ENCODE results near the gene SOCS6.

Gene SOCS6

DNA sequence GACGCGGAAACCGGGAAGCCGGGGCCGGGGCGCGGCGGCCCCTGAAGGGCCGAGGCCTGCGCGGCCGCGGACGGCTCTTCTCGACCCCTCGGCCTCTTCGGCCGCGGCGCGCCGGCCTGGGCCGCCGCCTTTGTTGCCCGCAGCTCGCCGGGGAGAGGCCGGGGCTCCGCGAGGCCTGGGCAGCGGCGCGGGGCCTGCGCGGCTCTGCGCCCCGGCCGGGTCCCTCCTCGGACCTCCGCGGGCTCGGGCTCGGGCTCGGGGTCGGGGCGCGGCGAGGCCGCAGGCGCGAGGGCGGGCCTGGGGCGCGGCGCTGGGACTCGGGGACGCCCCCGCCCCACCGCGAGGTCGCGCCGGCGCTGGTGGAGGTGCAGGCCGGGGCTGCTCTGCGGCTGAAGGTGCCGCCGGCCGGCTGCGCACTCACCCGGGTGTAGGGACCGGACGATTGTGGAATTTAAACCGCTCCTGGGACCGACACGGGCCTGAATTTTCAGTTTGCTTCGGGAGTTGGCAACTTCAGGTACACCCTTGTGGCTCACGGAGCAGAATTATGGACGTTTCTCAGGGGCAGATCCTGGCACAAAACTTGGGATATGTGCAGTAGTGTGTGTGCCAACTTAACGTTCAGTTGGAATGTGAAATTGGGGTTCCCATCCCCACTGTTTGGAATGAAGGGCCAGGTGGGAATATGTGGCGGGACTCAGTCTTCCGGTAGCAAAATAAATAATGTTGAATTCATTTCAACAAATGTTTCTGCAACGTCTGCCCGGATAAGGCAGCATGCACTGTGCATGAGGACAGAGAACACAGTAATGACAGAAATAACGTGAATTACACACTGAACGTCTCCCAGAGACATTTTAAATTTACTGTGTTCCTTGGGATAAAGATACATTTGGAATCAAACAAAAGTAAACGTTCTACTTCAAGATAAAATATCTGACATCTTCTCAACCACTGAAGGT, 787 bp downstream of the SOCS6 start:
- DNase-seq, result peak; percentile 38

DNA sequence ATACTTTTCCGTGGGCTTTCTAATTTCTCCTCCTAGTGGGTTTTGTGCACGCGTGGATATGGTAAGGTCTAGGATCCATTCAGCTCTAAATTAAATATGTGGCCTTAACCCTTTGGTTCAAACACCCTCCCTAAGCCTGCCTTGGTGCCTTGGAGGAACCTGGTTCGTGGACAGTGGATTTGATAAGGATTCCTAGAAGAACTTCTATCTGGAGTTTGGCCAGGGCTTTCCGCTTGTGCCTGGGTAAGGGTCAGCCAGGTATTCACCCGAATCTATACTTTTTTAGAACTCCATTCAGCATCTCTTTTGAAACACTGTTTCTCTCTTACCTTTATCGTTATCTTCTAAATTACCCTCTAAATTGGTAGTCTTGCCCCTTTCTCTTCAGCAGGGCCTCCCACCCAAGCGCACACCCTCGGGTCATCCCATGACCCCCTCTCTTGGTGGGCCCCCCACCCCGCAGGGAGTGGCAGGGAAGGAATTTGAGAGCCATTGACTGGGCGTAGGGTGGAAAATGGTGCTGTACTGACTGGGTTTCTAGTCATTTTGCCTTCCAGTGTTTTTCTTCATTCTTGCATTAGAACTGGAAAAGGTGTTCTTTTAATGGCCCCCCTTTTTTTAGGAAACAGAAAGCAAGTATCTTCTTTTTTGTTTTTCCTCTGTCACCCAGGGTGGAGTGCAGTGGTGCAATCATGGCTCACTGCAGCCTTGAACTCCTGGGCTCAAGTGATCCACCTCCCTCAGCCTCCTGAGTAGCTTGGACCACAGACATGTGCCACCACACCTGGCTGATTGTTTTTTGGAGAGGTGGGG, 1.8 kb downstream of the SOCS6 start:
- DNase-seq, result no peak

GRCh38 chr18:70291295-70291574, 2.4 kb downstream of the SOCS6 start:
- no peak for DNase-seq

- no peak for DNase-seq
Measured at GRCh38 chr18:70292628-70293027, 3.8 kb downstream of the SOCS6 start.

DNA sequence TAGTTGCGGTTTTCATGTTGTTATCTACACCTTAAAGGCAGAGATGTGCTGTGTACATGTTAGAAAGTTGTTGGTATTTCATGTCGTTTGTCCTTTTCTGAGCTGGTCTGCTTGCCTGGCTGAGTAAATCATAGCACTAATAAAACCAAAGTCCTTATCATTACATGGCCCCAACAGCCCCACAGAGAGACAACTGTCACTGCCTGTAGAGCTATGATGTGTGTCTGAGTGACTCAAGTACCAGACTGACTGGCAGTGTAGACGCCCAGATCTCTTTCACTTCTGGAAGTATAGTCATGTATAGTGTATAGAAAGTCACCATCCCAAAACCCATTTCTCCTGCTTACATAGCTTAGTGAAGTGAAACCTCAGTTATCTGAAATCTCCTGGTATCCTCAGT, 4.3 kb downstream of the SOCS6 start:
- no peak for DNase-seq

DNA sequence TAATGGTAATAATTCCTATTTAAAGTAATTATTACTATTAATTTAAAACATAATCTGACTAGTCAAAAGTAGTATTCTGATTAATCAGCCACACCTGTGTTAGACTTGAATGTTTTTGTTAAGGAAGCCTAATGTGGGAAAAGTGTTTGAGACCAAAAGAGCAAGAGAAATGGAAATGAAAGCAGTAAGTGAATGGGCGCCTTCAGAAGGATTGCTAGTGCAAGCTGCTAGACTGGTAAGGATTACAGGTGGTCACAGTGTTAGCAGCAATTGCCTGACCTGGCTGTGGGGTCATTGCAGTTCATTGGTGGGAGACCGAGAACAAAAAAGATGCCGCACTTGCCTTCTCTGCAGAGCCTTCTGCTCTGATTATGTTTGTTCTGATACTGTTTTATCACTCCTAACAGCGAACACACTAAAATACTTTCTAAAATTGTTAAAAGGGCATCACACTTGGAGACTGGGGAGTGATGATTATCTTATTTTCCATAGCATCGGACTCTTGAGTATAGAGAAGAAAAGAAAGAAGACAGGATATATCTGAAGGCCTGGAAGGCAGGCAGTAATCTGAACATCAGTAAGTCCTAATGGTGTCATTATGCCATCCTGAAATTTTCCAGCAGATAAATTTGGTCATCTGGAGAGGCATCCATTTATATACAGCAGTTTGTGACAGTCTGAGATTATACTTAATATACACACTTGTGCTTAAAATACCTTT, 5.8 kb downstream of the SOCS6 start:
- DNase-seq, result no peak

GRCh38 chr18:70295192-70296188, 6.6 kb downstream of the SOCS6 start:
- no peak for DNase-seq

GRCh38 chr18:70296289-70296688, 7.4 kb downstream of the SOCS6 start:
- DNase-seq, result no peak

DNA sequence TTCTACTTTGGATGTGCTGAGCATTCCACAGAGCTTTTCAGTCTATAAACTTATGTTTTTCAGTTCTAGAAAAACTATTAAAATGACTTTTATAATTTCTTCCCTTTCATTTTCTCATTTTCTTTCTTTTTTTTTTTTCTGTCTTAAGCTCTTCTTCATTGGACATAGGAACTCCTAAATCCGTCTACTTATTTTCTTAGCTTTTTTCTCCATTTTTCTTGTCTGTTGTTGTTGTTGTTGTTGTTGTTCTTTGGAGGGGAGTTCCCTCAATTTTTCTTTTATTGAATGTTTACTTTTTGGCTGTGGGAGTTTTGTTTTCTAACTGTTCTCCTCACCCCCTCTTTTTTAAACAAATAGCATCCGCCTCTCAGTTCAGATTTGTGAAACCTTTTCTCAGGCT, 7.9 kb downstream of the SOCS6 start:
- no peak for DNase-seq

- no peak for DNase-seq
Measured at GRCh38 chr18:70299393-70299792, 10.5 kb downstream of the SOCS6 start.

- no peak for DNase-seq
Measured at GRCh38 chr18:70301667-70302066, 12.8 kb downstream of the SOCS6 start.

GRCh38 chr18:70308555-70309294, 19.9 kb downstream of the SOCS6 start:
- no peak for DNase-seq

GRCh38 chr18:70310560-70311320, 21.9 kb downstream of the SOCS6 start:
- no peak for DNase-seq

DNA sequence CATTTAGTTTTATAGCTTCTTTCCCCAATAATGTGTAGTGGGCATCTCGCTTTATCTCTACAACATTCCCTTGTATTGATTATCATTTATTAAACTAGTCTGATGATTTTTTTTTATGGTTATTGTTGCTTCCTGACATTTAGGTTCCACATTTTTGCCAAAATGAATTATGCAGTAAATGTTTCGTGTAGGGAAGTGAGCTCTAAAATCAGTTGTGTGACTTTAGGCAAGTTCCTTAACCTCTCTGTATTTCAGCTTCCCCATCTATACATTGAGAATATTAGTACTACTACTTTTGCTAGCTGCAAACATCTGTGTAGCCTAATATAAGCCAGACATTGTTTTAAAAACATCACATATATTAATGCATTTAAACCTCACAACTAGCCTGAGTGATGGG, 22.9 kb downstream of the SOCS6 start:
- no peak for DNase-seq

GRCh38 chr18:70313640-70314039, 24.8 kb downstream of the SOCS6 start:
- DNase-seq, result no peak

DNA sequence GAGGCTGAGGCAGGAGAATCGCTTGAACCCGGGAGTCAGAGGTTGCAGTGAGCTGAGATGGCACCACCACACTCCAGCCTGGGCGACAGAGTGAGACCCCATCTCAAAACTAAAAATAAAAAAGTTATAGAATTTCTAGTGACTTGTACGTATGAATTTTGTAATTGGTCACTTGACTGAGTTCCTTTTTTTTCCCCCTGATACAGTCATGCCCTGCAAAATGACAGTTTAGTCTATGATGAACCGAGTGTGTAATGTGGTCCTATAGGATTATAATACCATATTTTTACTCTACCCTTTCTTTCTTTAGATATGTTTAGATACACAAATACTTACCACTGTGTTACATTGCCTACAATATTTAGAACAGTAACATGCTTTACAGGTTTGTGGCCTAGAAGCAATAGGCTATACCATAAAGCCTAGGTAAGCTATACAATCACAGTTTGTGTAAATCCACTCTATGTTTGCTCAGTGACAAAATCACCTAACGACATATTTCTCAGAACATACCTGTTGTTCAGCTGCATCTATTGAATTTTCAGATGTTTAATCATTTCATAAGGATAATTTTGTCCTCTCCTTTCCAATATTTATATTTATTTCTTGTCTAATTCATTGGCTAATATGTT, 25.4 kb downstream of the SOCS6 start:
- DNase-seq, result no peak

- DNase-seq, result no peak
Measured at GRCh38 chr18:70319187-70319586, 30.3 kb downstream of the SOCS6 start.

- no peak for DNase-seq
Measured at GRCh38 chr18:70321616-70322015, 32.8 kb downstream of the SOCS6 start.

GRCh38 chr18:70322385-70322784, 33.5 kb downstream of the SOCS6 start:
- DNase-seq, result no peak

- no peak for DNase-seq
Measured at GRCh38 chr18:70322928-70323327, 34.1 kb downstream of the SOCS6 start.
